MM.1S (cell line): ENCODE data around the gene ADAMTS3.

Experiments
- DNase-seq: peaks from one replicate; pipeline ENCODE4 v3.0.0-alpha.2; 2015
- H2AFZ ChIP-seq: fragments of 300-600 bp; sonication (generic); 2 replicates; pipeline ENCODE4 v1.6.0; 2016; ENCODE audit warnings: antibody characterized with exemption, low read length
- H3F3A ChIP-seq: fragments of 300-600 bp; sonication (generic); 2 replicates; pipeline ENCODE4 v1.6.1; 2016; ENCODE audit warnings: mild to moderate bottlenecking, antibody characterized with exemption, low read length, moderate library complexity, mixed read lengths; ENCODE audit not compliant: insufficient read depth
- H3K27ac ChIP-seq: fragments of 300-600 bp; sonication (generic); 2 replicates; pipeline ENCODE4 v1.5.1; 2016; ENCODE audit warnings: mild to moderate bottlenecking, low read length
- H3K27me3 ChIP-seq: fragments of 300-600 bp; sonication (generic); replicated peaks from 2 replicates; pipeline ENCODE4 v1.6.0; 2016; ENCODE audit warnings: low read length; ENCODE audit not compliant: insufficient read depth
- H3K36me3 ChIP-seq: fragments of 300-600 bp; sonication (generic); replicated peaks from 2 replicates; pipeline ENCODE4 v1.6.1; 2016; ENCODE audit warnings: mild to moderate bottlenecking, low read length, mixed read lengths; ENCODE audit not compliant: insufficient read depth
- H3K4me1 ChIP-seq: fragments of 300-600 bp; sonication (generic); 2 replicates; pipeline ENCODE4 v1.6.1; 2016; ENCODE audit warnings: low read length, mixed read lengths
- H3K4me2 ChIP-seq: fragments of 300-600 bp; sonication (generic); 2 replicates; pipeline ENCODE4 v1.6.0; 2016; ENCODE audit warnings: low read depth, low read length
- H3K4me3 ChIP-seq: fragments of 300-600 bp; sonication (generic); 2 replicates; pipeline ENCODE4 v1.5.1; 2016; ENCODE audit warnings: low read length, mixed read lengths
- H3K79me2 ChIP-seq: fragments of 300-600 bp; sonication (generic); 2 replicates; pipeline ENCODE4 v1.6.1; 2016; ENCODE audit warnings: mixed run types, low read length, mixed read lengths
- H3K9ac ChIP-seq: fragments of 300-600 bp; sonication (generic); 2 replicates; pipeline ENCODE4 v1.6.1; 2016; ENCODE audit warnings: low read length, mixed read lengths
- H3K9me2 ChIP-seq: fragments of 300-600 bp; sonication (generic); replicated peaks from 2 replicates; pipeline ENCODE4 v1.6.1; 2016; ENCODE audit warnings: mild to moderate bottlenecking, low read length, mixed read lengths; ENCODE audit not compliant: insufficient read depth
- H3K9me3 ChIP-seq: fragments of 300-600 bp; sonication (generic); replicated peaks from 2 replicates; pipeline ENCODE4 v1.6.1; 2016; ENCODE audit warnings: mild to moderate bottlenecking, low read length, mixed read lengths; ENCODE audit not compliant: insufficient read depth
- H4K20me1 ChIP-seq: fragments of 300-600 bp; sonication (generic); 2 replicates; pipeline ENCODE4 v1.6.1; 2016; ENCODE audit warnings: mild to moderate bottlenecking, low read length, moderate library complexity, mixed read lengths; ENCODE audit not compliant: insufficient read depth
- CTCF ChIP-seq: fragments of 300-600 bp; sonication (generic); IDR thresholded peaks from 2 replicates; pipeline ENCODE4 v1.5.1; 2016; ENCODE audit warnings: antibody characterized with exemption, low read length, mixed read lengths
- EZH2 ChIP-seq: fragments of 300-600 bp; sonication (generic); optimal IDR thresholded peaks from 2 replicates; pipeline ENCODE3; 2017; ENCODE audit warnings: low read depth, mild to moderate bottlenecking, antibody characterized with exemption, low read length, mixed read lengths
- EZH2phosphoT487 ChIP-seq: fragments of 300-600 bp; sonication (generic); IDR thresholded peaks from 2 replicates; pipeline ENCODE4 v1.6.1; 2018; ENCODE audit warnings: antibody characterized with exemption, low read length

Gene ADAMTS3

GRCh38 chr4:72352711-72353110 lies 216.3 kb downstream of the ADAMTS3 start:
- Histone ChIP-seq H3K79me2 (no peaks in the 10 kb centered on the region), H3K9ac (no peak overlapping the region), H3K9me3 (no peaks in the 10 kb centered on the region), H3K36me3 (no peaks in the 10 kb centered on the region), H3K9me2 (no peaks in the 10 kb centered on the region), H3K4me2 (no peak overlapping the region), H3K27ac (no peak overlapping the region), H4K20me1 (no peaks in the 10 kb centered on the region), H2AFZ (no peak overlapping the region), H3F3A (no peaks in the 10 kb centered on the region), H3K4me3 (no peak overlapping the region), H3K4me1 (no peaks in the 10 kb centered on the region), H3K27me3 (no peaks in the 10 kb centered on the region)
- DNase-seq, result no peak
- TF ChIP-seq EZH2 (no peak), CTCF (no peak), EZH2phosphoT487 (no peak)

GRCh38 chr4:72351521-72351920 lies 217.5 kb downstream of the ADAMTS3 start:
- Histone ChIP-seq H3F3A (no peaks in the 10 kb centered on the region), H3K9ac (no peak overlapping the region), H4K20me1 (no peaks in the 10 kb centered on the region), H3K79me2 (no peaks in the 10 kb centered on the region), H3K9me2 (no peaks in the 10 kb centered on the region), H3K4me2 (no peak overlapping the region), H3K4me3 (no peak overlapping the region), H3K36me3 (no peaks in the 10 kb centered on the region), H3K4me1 (no peaks in the 10 kb centered on the region), H3K9me3 (no peaks in the 10 kb centered on the region), H2AFZ (no peak overlapping the region), H3K27me3 (no peaks in the 10 kb centered on the region), H3K27ac (no peak overlapping the region)
- TF ChIP-seq CTCF (no peak), EZH2 (no peak), EZH2phosphoT487 (no peak)
- DNase-seq, result no peak

- DNase-seq, result no peak
- H3K36me3 ChIP-seq, result no peaks in the 10 kb centered on the region
- no peak overlapping the region for H3K9ac ChIP-seq
- H3F3A ChIP-seq, result no peaks in the 10 kb centered on the region
- no peaks in the 10 kb centered on the region for H3K79me2 ChIP-seq
- H3K4me2 ChIP-seq, result no peak overlapping the region
- no peaks in the 10 kb centered on the region for H4K20me1 ChIP-seq
- H3K4me3 ChIP-seq, result no peak overlapping the region
- H3K9me3 ChIP-seq, result no peaks in the 10 kb centered on the region
- H2AFZ ChIP-seq, result no peak overlapping the region
- H3K9me2 ChIP-seq, result no peaks in the 10 kb centered on the region
- no peak overlapping the region for H3K27ac ChIP-seq
- no peak for TF ChIP-seq EZH2phosphoT487
- no peak for TF ChIP-seq EZH2
- TF ChIP-seq CTCF, result no peak
- no peaks in the 10 kb centered on the region for H3K4me1 ChIP-seq
- no peaks in the 10 kb centered on the region for H3K27me3 ChIP-seq
Observed at GRCh38 chr4:72348701-72349100, 220.3 kb downstream of the ADAMTS3 start.
